Kidney epithelial cell (primary cell): ENCODE measurements around the gene NAPB. TPM values are rescaled to one million over a fixed set of nuclear protein-coding genes. Genes with fewer than 3 reads are reported as not detected.

Source experiments
- DNase-seq: peaks from one replicate; pipeline ENCODE4 v3.0.0-alpha.2; 2010; ENCODE audit warnings: low read depth
- H3K27me3 ChIP-seq: 2 replicates; pipeline ENCODE4 v1.6.0; 2011; ENCODE audit warnings: low read length; ENCODE audit not compliant: control insufficient read depth, insufficient read depth
- H3K36me3 ChIP-seq: 2 replicates; pipeline ENCODE4 v1.5.1; 2011; ENCODE audit warnings: low read length; ENCODE audit not compliant: control insufficient read depth, insufficient read depth
- H3K4me3 ChIP-seq: 2 replicates; pipeline ENCODE4 v1.5.1; 2011; ENCODE audit warnings: low read depth, mild to moderate bottlenecking, control low read depth, low read length
- CTCF ChIP-seq: IDR thresholded peaks from 2 replicates; pipeline ENCODE4 v1.5.1; 2011; ENCODE audit warnings: mild to moderate bottlenecking, moderate library complexity, low read length, control low read depth, inconsistent platforms; ENCODE audit not compliant: insufficient read depth, poor library complexity, severe bottlenecking
- total RNA-seq: library from RNA; depleted of rRNA; stranded (reverse); fragments of >200 nt; gene quantifications from 2 replicates; pipeline ENCODE4 v1.2.3, GENCODE V29; 2015

The NAPB gene
- total RNA-seq, 1 donor from 2014 or later = 3.0 TPM

- H3K36me3 ChIP-seq = no peaks in the 10 kb centered on the region
- H3K4me3 ChIP-seq = no peak overlapping the region
- no peaks in the 10 kb centered on the region for H3K27me3 ChIP-seq
- DNase-seq = no peak
- no peak for TF ChIP-seq CTCF
These were observed 80.2 kb downstream of the NAPB start for GRCh38 chr20:23341073-23341472.

- no peaks in the 10 kb centered on the region for H3K27me3 ChIP-seq
- no peaks in the 10 kb centered on the region for H3K36me3 ChIP-seq
- H3K4me3 ChIP-seq = no peak overlapping the region
- peak; percentile 69 for TF ChIP-seq CTCF
- peak; percentile 14 for DNase-seq
These were observed 80.8 kb downstream of the NAPB start for GRCh38 chr20:23340524-23340923.

- no peak for DNase-seq
- H3K4me3 ChIP-seq = no peak overlapping the region
- no peaks in the 10 kb centered on the region for H3K36me3 ChIP-seq
- no peak for TF ChIP-seq CTCF
- no peaks in the 10 kb centered on the region for H3K27me3 ChIP-seq
These were observed 81.3 kb downstream of the NAPB start for GRCh38 chr20:23339986-23340385.

- H3K4me3 ChIP-seq = no peak overlapping the region
- no peak for TF ChIP-seq CTCF
- DNase-seq = no peak
These were observed 84.0 kb downstream of the NAPB start for GRCh38 chr20:23337312-23337711.

GRCh38 chr20:23336476-23336875 lies 84.8 kb downstream of the NAPB start:
- H3K4me3 ChIP-seq = no peak overlapping the region
- no peak for TF ChIP-seq CTCF

More at GRCh38 chr20:23337312-23337711, 84.0 kb downstream of the NAPB start:
- H3K36me3 ChIP-seq = no peaks in the 10 kb centered on the region
- no peaks in the 10 kb centered on the region for H3K27me3 ChIP-seq

GRCh38 chr20:23335521-23335920 lies 85.8 kb downstream of the NAPB start:
- Histone ChIP-seq H3K4me3 (no peak overlapping the region), H3K36me3 (no peaks in the 10 kb centered on the region), H3K27me3 (no peaks in the 10 kb centered on the region)
- no peak for TF ChIP-seq CTCF
- DNase-seq = no peak

More at GRCh38 chr20:23336476-23336875, 84.8 kb downstream of the NAPB start:
- DNase-seq = no peak
- no peaks in the 10 kb centered on the region for H3K36me3 ChIP-seq
- H3K27me3 ChIP-seq = no peaks in the 10 kb centered on the region
